Brain pericyte (primary cell): ENCODE results near the gene GATA5.
"Not testable (repeated sequence)": the region's sequence is repeated elsewhere in the genome, so short reads cannot be mapped to it uniquely, and the experiment has no call there.

Source experiments
- DNase-seq: peaks from one replicate; pipeline ENCODE4 v3.0.0-alpha.2; 2012; ENCODE audit warnings: low read depth, low spot score

GATA5 gene

GRCh38 chr20:62430866-62431447, 44.8 kb downstream of the GATA5 start:
- no peak for DNase-seq

- no peak for DNase-seq
Measured at GRCh38 chr20:62430311-62430853, 45.4 kb downstream of the GATA5 start.

GRCh38 chr20:62429455-62430310, 46.1 kb downstream of the GATA5 start:
- DNase-seq, result no peak

GRCh38 chr20:62428396-62429295, 47.1 kb downstream of the GATA5 start:
- no peak for DNase-seq

GRCh38 chr20:62428002-62428372, 47.8 kb downstream of the GATA5 start:
- DNase-seq, result no peak

GRCh38 chr20:62427172-62428001, 48.4 kb downstream of the GATA5 start, which contains the start of gene RBBP8NL:
Gene RBBP8NL (minus strand): TSS chr20:62427539. CDS start chr20:62419647, 7,892 bp downstream.
- DNase-seq, result no peak

- no peak for DNase-seq
Measured at GRCh38 chr20:62426699-62427131, 49.1 kb downstream of the GATA5 start.

GRCh38 chr20:62426059-62426348, 49.8 kb downstream of the GATA5 start:
- not testable (repeated sequence) for DNase-seq

- DNase-seq, result no peak
Measured at GRCh38 chr20:62425281-62426058, 50.3 kb downstream of the GATA5 start.

GRCh38 chr20:62424249-62425107, 51.3 kb downstream of the GATA5 start:
- no peak for DNase-seq

GRCh38 chr20:62423326-62423706, 52.5 kb downstream of the GATA5 start:
- no peak for DNase-seq

GRCh38 chr20:62422636-62423325, 53.0 kb downstream of the GATA5 start:
- no peak for DNase-seq

- no peak for DNase-seq
Measured at GRCh38 chr20:62421716-62421990, 54.1 kb downstream of the GATA5 start.

- DNase-seq, result no peak
Measured at GRCh38 chr20:62420846-62421715, 54.7 kb downstream of the GATA5 start.

- no peak for DNase-seq
Measured at GRCh38 chr20:62419759-62420158, 56.0 kb downstream of the GATA5 start.

- no peak for DNase-seq
Measured at GRCh38 chr20:62418709-62419487, 56.9 kb downstream of the GATA5 start.

GRCh38 chr20:62417981-62418708, 57.6 kb downstream of the GATA5 start:
- no peak for DNase-seq
